NB4 (cell line): Measurements from ENCODE around the gene TPCN1.
A peak's percentile ranks its signal among the peaks of the same experiment; 100 is the strongest.

ENCODE experiments used
- DNase-seq: peaks from one replicate; pipeline ENCODE4 v3.0.0; 2010; ENCODE audit warnings: low read depth
- H3K4me3 ChIP-seq: one replicate; pipeline ENCODE4 v1.5.1; 2011; ENCODE audit warnings: mild to moderate bottlenecking, low read depth, low read length, moderate library complexity
- MYC ChIP-seq: IDR thresholded peaks from 2 replicates; pipeline ENCODE4 v1.6.1; 2011; ENCODE audit warnings: low read depth, low read length
- POLR2A ChIP-seq: IDR thresholded peaks from 2 replicates; pipeline ENCODE4 v1.6.1; 2011; ENCODE audit warnings: mild to moderate bottlenecking; ENCODE audit not compliant: insufficient read length; ENCODE audit errors: extremely low read depth
- TF ChIP-seq, protein P1 (sequence below): IDR thresholded peaks from 2 replicates; pipeline ENCODE4 v1.6.1; 2011; ENCODE audit warnings: low read depth, low read length
- TF ChIP-seq, protein P2 (sequence below): IDR thresholded peaks from one replicate; pipeline ENCODE4 v1.5.1; 2012; ENCODE audit warnings: low read depth, low read length

The TPCN1 gene

DNA sequence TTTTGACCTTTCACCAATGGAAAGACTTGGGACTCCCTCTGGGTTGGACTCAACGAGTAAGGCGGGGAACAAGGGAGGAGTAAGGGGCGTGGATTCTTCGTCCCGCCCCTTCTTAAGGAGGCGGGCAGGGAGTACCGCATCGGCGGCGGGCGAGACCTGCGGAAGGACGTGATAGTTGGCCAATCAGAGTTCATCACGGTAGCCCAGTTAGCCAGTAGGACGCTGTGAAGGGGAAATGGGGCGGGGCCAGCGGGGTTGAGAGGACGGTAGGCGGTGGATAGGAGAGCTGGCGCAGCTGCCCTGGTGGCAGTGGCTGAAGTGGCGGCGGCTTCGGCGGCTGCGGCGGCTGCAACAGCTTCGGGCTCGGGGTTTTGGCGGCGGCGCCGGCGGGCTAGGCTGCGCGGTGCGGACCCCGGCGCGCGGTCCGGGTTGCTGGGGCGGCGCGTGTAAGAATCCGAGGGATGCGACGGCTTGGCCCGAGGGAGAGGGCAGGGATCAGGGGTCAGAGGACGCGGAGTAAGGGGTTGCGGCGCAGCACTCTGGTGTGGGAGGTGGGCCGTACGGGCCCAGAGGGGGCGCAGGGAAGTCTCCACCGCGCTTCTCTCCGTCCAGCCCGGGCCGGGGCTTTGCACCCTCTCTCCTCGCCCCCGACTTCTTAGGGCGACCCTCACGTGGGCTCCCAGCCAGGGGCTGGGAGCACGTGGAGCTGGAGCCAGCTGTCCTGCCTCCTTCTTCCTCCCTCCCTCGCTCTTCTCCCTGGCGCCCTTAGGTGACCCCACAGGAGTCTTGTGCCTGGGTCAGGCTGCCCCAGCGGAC is at the start of gene TPCN1:
TPCN1 (plus strand) TSS at position 284 of the 816 bp plus-strand sequence. CDS start 5,389 bp downstream, outside the sequence.
- peak; percentile 96 for TF ChIP-seq MYC
- TF ChIP-seq, protein P1, sequence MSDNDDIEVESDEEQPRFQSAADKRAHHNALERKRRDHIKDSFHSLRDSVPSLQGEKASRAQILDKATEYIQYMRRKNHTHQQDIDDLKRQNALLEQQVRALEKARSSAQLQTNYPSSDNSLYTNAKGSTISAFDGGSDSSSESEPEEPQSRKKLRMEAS = peak; percentile 97
- TF ChIP-seq POLR2A = peak; percentile 98
- TF ChIP-seq, protein P2, sequence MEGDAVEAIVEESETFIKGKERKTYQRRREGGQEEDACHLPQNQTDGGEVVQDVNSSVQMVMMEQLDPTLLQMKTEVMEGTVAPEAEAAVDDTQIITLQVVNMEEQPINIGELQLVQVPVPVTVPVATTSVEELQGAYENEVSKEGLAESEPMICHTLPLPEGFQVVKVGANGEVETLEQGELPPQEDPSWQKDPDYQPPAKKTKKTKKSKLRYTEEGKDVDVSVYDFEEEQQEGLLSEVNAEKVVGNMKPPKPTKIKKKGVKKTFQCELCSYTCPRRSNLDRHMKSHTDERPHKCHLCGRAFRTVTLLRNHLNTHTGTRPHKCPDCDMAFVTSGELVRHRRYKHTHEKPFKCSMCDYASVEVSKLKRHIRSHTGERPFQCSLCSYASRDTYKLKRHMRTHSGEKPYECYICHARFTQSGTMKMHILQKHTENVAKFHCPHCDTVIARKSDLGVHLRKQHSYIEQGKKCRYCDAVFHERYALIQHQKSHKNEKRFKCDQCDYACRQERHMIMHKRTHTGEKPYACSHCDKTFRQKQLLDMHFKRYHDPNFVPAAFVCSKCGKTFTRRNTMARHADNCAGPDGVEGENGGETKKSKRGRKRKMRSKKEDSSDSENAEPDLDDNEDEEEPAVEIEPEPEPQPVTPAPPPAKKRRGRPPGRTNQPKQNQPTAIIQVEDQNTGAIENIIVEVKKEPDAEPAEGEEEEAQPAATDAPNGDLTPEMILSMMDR = no peak
- H3K4me3 ChIP-seq = peak within 1 kb of the TSS; percentile 94
- DNase-seq = peak; percentile 100

DNA sequence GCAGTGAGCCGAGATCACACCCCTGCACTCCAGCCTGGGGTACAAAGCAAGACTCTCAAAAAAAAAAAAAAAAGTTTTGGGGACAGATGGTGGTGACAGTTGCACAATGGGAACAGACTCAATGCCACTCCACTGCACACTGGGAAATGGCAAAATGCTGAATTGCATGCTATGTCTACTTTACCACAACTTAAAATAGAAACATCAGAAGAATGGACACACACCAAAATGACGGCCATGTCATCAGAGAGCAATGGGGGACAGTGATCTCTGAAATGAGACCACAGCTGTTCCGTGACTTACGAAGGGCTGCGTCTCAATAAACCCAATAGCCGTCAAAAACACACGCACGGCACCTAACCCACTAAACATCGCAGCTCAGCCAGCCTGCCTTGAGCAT is 49.7 kb upstream of the TPCN1 start:
- no peak for DNase-seq
- H3K4me3 ChIP-seq = no peak overlapping the region
- TF ChIP-seq POLR2A = no peak
- TF ChIP-seq, protein P2 = no peak
- TF ChIP-seq, protein P1 = no peak
- TF ChIP-seq MYC = no peak

DNA sequence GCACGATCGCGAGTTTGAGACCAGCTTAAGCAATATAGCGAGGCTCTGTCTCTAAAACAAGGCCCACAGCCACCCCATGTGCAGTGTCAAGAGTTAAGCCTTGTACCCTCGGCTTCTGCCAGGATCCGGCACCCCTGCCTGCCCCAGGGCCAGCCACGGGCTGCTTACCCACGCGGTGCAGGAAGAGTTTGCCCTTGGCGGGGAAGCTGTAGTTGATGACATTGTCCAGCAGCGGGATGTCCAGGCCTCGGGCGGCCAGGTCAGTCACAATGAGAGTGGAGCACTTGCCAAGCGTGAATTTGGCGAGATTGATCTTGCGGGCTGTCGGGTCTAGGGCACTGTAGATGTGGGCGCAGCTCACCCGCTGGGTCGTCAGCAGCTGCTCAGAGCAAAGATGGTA is 49.1 kb upstream of the TPCN1 start:
- DNase-seq = no peak
- no peak overlapping the region for H3K4me3 ChIP-seq
- no peak for TF ChIP-seq POLR2A

DNA sequence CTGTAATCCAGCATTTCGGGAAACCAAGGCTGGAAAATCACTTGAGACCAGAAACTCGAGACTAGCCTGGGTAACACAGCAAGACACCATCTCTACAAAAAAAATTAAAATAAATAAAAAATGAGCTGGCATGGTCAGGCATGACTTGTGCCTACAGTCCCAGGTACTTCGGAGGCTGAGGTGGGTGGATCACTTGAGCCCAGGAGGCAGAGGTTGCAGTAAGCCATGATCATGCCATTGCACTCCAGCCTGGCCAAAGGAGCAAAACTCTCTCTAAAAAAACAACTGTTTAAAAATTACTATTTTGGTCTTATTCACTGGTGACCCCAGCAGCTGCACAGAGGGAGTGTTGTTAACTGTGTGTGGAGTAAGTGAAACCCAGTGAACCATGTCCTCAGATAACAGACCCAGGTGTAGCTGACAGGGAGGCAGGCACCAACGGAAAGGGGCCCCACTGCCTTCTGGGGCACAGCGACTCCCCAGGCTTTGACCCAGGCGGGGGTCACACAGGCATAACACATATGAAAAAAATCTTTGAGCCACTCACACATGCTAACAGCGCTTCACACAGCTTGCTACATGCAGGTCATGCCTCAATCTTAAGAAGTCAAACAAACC is 48.1 kb upstream of the TPCN1 start:
- TF ChIP-seq, protein P2 = no peak
- TF ChIP-seq, protein P1 = no peak
- TF ChIP-seq MYC (no peak), POLR2A (no peak)
- H3K4me3 ChIP-seq = no peak overlapping the region
- no peak for DNase-seq

DNA sequence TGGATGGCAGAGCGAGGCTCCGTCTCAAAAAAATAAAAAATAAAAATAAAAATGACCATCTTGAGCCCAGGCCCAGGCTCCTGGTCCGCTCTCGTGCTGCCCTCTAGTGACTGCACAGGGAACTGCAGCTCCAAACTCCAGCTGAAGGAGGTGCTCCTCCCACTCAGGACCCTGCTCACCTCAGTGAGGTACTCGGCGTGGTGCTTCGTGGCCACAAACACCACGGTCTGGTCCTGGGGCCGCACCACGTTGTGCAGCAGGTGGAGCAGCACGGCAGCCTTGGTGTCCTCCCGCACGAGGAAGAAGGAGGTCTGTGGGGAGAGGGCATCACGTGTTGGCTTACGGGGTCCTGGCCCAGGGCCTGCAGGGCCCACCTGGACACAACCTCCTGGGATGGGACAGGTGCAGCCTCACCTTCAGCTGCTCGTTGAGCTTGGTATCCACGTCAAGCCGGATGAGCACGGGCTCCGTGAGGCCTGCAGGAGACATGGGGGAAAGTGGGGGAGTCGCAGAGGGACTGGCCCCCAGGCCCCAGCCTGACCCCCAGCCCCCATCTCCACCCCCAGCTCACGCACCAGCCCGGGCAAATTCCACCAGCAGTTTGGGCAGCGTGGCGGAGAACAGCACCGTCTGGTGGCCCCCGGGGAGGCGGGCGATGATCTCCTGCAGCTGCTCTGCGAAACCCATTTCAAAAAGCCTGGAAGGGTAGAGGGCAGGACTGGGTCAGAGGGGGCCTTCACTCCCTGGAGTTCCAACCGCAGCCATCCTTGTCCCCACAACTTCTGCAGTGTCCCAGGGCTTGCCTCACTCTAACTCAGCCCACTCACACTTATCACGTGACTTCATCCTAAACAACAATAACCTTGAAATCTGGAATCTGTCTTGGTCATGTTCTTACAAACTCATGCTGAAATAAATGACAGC is 46.5 kb upstream of the TPCN1 start:
- DNase-seq = peak; percentile 74
- TF ChIP-seq, protein P1 = no peak
- TF ChIP-seq, protein P2 = peak; percentile 99
- no peak overlapping the region for H3K4me3 ChIP-seq

DNA sequence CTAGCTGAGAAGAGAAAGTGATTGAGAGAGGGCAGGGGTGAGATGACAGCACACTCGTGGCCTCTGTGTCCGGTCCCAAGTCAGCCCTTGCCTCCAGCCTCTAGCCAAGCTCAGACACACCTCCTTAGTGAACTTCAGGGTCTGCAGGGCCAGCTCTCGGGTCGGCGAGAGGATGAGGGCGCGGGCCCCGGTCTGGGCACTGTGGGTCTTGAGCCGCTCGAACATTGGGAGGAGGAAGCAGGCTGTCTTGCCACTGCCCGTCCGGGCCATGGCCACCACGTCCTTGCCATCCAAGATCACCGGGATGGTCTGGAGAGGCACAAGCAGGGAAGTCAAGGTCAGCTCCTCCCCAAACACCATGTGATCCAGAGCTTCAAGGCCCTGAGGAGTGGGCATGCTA is 42.2 kb upstream of the TPCN1 start:
- H3K4me3 ChIP-seq = no peak overlapping the region
- no peak for DNase-seq
- no peak for TF ChIP-seq POLR2A
- TF ChIP-seq, protein P1 = no peak
